NK-92 (cell line): Measurements from ENCODE around the gene FOXC1.

ENCODE experiments used
- DNase-seq: peaks from one replicate; lab custom pipeline; 2025; ENCODE audit not compliant: unreplicated experiment; lab: John Stamatoyannopoulos, UW

FOXC1 gene

GRCh38 chr6:1609648-1610496 lies at the start of gene FOXC1:
Gene FOXC1, plus strand, starts transcription at chr6:1609915. Its CDS starts 531 bp downstream, at chr6:1610446.
- DNase-seq: no peak

DNA sequence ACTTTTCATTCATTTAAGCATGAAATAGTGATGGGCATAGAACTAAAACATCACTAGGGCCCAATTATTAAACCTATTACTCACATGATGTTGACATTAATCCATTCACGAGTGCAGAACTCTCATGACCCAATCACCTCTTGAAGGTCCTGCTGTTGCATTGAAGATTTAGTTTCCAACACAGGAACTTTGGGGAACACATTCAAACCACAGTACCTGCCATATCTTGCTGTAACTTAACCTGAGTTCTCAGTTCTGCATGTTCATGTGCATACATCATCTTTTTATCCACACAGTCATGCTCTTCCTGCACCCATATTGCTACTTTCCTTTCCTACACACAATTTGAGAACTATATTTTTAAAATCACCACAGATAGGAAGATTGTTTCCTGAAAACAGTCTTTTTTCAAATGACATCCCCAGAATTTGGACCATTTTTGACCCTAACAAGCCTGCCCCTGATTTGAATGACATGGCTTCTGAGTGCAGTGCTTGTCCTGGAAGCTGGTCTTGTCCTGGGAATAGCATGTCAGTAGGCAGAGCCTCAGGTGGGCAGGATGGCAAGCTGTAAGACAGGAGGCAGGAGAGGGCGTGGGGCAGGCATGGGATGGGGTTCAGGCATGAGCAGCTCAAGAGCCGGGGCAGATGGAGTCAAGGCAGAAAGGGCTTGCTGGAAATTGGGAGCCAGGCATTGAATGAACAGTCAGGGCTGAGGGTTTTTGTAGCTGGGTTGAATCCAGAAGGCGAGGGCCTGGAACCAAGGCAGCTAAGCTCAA lies 49.2 kb upstream of the FOXC1 start:
- DNase-seq: no peak

DNA sequence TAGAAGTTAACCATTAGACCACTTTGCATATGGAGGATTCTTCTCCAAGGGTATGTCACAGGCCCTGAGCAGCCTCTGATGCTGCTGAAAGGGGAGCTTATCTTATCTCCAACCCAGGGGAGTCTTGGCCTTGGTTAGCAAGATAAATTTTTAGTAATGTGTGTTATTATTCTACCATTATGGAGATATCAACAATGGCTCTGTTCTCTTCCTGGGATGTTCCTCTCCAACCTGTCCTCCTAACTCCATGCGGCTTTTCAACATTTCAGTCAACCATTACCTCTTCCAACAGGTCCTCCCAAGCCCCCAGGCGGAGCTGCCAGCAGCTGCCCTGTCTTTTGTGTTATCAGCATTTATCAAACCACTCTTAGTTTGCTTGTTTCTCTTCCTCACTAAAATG lies 48.4 kb upstream of the FOXC1 start:
- DNase-seq: no peak

- DNase-seq: no peak
These were observed 47.4 kb upstream of the FOXC1 start for GRCh38 chr6:1562171-1562955.

- DNase-seq: no peak
These were observed 40.3 kb upstream of the FOXC1 start for GRCh38 chr6:1569377-1569776.

DNA sequence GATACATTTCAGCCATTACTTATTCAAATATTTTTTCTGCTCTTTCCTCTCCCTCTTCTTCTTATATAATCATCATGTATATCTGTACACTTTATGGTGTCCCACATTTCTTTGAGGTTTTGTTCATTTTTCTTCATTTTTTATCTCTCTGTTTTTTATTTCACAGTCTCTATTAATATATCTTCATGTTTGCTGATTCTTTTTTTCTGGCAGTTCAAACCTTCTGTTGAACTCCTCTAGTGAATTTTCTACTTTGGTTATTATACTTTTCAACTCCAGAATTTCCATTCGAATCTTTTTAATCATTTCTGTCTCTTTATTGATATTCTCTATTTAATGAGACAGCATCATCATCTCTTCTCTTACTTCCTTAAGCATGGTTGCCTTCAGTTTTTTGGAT lies 38.9 kb upstream of the FOXC1 start:
- no peak for DNase-seq

DNA sequence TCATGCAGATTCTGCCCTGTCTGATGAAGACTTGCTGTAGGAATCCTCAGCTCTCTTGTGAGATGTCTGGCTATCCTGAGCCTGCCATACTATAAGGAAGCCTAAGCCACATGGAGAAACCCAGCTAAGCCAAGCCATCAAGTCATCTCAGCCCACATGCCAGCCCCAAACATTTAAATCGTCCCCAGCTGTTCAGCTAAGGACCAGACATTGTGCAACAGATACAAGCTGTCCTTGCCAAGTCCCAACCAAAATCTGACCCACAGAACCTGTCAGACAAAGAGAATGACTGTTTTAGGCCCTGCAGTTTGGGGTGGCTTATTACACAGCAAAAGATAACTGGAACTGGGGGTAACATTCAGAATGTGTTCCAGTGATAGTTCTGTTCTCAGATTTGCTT lies 36.8 kb upstream of the FOXC1 start:
- no peak for DNase-seq

- no peak for DNase-seq
These were observed 35.5 kb upstream of the FOXC1 start for GRCh38 chr6:1574083-1574761.

- no peak for DNase-seq
These were observed 34.9 kb upstream of the FOXC1 start for GRCh38 chr6:1574890-1575209.

DNA sequence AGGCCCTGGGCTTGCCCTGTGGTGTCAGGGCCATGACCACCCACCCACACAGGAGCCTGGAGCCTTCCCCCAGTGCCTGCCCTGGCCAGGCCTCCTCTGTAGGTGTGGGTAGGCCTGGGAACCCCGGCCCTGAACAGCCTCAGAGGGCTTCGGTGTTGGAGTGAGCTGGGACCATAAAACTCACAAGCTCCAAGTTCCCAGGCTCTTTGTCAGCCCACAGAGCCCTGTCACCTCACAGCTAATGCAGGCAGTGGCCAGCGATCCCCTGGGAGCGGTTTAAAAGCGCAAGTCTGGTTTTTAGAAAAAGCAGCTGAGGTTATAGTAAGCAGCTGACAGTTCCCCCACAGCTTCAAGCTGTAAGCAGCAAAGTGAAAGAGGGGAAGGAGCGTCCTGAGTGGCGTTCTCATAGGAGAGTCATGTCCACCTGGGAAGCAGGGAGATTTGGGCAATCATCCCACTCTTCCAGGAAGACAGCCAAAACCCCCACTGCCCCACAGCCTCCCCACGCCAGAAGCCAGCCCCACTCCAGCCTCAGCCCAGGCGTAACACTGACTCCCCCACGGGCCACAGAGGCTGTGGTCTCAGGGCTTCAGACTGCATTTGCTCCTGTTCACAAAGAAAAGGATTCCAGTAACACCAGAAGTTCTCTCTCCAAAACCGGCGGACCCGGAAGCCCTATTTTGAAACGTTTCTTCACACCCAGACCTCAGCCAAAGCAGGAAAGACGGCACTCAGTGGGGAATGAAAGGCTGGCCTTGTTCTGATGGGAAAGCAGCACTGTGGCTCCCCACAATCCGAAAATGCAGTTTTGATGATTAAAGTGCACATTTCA lies 34.3 kb upstream of the FOXC1 start:
- DNase-seq: no peak

GRCh38 chr6:1576166-1576565 lies 33.5 kb upstream of the FOXC1 start:
- no peak for DNase-seq

DNA sequence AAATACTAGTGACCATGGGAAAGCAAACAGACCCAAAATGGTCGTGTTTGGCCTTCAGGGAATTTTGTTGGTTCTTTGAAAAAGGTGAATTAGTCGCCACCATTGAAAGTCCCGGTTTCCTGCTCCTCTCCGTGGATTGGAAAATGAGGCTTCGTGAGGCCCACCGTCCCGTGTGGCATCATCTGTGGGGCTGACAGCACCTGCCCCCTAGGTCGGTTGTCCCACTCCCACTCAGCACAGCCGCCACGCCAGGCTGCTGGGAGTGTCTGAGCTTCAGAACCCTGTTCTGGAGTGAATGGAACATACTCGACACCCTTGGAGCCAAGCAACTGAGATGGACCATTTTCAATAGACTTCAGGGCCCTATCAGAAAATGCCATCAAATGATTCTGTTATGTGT lies 33.0 kb upstream of the FOXC1 start:
- no peak for DNase-seq

GRCh38 chr6:1577146-1577680 lies 32.5 kb upstream of the FOXC1 start:
- DNase-seq: no peak

DNA sequence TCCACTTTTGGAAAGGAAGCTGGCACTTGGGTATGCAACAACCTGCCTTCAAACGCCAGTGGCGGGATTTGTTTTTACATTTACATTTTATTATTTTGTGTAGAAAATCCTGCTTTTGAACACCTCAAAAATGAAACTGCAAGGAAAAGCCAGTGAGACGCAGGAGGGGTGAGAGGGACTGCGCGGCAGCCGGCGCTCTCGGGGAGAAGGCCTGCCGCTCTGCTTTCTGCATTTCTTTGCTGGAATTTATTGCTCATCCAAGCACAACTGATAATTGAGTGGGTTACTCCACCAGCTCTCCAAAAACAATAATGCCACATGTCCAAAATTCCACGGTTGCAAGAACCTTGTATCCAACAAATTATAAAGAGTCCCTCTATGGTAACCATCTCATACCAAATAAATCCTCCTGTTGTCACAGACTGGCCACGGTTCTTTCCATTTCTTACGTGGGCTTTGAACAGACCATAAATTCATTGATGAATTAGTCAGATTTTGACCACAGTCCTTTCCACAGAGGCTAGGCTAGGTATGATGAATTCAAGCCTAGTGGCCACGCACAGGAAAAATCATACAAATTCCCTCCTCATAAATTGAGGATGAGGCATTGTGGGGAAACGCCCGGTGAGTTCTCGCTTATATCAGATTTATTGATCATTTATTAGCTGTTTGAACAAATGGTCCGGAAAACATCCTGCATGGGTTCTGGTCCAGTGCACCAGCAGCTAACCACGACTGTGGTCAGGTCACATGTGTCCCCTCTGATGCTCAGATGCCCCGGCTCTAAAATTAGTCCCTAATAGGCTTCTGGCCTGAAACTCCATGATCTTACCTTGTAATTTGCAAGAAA lies 31.6 kb upstream of the FOXC1 start:
- no peak for DNase-seq

DNA sequence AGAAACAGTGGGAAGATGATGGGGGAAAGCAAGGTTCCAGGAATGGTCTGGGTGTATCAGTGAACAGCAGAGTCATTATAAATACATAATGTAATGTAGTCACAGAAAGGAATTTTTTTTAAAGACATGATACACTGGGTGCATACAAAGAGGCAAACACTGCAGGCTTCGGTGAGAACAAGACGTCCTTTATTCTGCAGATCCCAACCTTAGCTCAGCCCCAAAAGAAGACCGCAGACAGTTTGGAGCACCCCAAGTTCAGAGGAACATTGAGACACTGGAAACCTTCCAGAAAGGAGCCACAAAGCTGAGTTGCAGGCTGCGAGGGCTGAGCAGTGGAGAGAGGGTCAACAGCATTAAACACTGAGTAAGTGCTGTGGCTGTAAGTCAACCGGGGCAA lies 30.6 kb upstream of the FOXC1 start:
- DNase-seq: no peak

GRCh38 chr6:1580109-1580508 lies 29.6 kb upstream of the FOXC1 start:
- DNase-seq: no peak

DNA sequence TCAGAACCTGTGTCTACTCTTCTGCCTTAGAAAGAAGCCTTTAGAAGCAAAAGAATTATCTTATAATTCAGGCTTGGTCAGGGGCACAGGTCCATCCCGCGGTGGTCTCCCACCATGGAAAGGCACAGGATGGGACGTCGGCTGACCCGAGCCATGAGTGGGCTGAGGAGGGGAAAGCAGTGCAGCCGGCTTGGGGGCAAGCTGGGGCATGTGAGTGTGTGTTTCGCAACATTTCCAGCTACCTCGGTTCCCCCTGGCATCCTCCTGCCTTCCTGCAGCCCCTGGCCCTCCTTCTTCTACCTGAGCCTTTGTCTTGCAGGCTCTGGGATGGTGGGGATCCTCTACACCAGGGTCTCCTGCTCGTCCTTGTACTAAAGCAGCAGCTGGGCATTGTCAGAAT lies 29.1 kb upstream of the FOXC1 start:
- no peak for DNase-seq

GRCh38 chr6:1581120-1581991 lies 28.4 kb upstream of the FOXC1 start:
- DNase-seq: no peak
